Measurements from ENCODE around the gene RPRML. TPM values are rescaled to one million over a fixed set of nuclear protein-coding genes. Genes with fewer than 3 reads are reported as not detected.

RPRML gene
- total RNA-seq, 1 experiment from 2014 or later: 1.3 TPM

GRCh38 chr17:47009759-47010594, 30.9 kb upstream of the RPRML start:
- Histone ChIP-seq H2BK20ac (ENCODE audit: low read depth, low read length, poor library complexity, severe bottlenecking) (no peak overlapping the region), H3K9ac (ENCODE audit: extremely low read depth, insufficient read length, low read length) (no peak overlapping the region), H2BK12ac (ENCODE audit: insufficient read length, low read depth, low read length) (no peak overlapping the region), H3K27me3 (ENCODE audit: insufficient read depth, low read length) (no peaks in the 10 kb centered on the region), H3K4ac (ENCODE audit: low read depth, low read length) (no peak overlapping the region), H3K18ac (ENCODE audit: insufficient read length, low read depth, low read length) (no peak overlapping the region), H2AFZ (ENCODE audit: low read length) (no peak overlapping the region), H3K79me2 (ENCODE audit: insufficient read depth, low read length) (no peaks in the 10 kb centered on the region), H4K8ac (replicated peaks; ENCODE audit: insufficient read length, low read depth, low read length) (no peak overlapping the region), H2BK120ac (ENCODE audit: low read depth, low read length, poor library complexity, severe bottlenecking) (no peak overlapping the region), H3K4me2 (ENCODE audit: insufficient read depth, insufficient read length, low read length) (no peak overlapping the region), H4K91ac (ENCODE audit: insufficient read length, low read depth, low read length) (no peak overlapping the region), H2BK5ac (ENCODE audit: insufficient read length, low read length) (no peak overlapping the region), H3K4me1 (ENCODE audit: insufficient read depth, low read length) (no peaks in the 10 kb centered on the region), H2AK5ac (ENCODE audit: insufficient read length, low read length) (no peak overlapping the region), H4K20me1 (ENCODE audit: control insufficient read depth, insufficient read depth, insufficient read length) (no peaks in the 10 kb centered on the region), H3K27ac (ENCODE audit: insufficient read length, low read depth, low read length) (no peak overlapping the region), H2BK15ac (ENCODE audit: low read depth, low read length) (no peak overlapping the region), H3K23ac (ENCODE audit: insufficient read length, low read depth, low read length) (no peak overlapping the region), H4K5ac (ENCODE audit: insufficient read length, low read depth, low read length) (no peak overlapping the region), H3K14ac (ENCODE audit: insufficient read depth, low read length) (no peak overlapping the region), H3K56ac (ENCODE audit: insufficient read length, low read depth, low read length) (no peak overlapping the region), H3T11ph (ENCODE audit: low read length) (no peak overlapping the region), H3K79me1 (ENCODE audit: insufficient read depth, low read depth, low read length, poor library complexity, severe bottlenecking) (no peaks in the 10 kb centered on the region), H3K9me3 (ENCODE audit: control insufficient read depth, low read depth, low read length) (no peaks in the 10 kb centered on the region), H3K23me2 (ENCODE audit: insufficient read length, low read depth, low read length, poor library complexity, severe bottlenecking) (no peaks in the 10 kb centered on the region)
- Mint-ChIP-seq H3K4me1 (peaks cover 5 to 6% of the 10 kb centered on the region in 2 experiments), H3K36me3 (ENCODE audit: insufficient read depth in 1 of 3, low read depth in 3 of 3) (no peaks in the 10 kb centered on the region), H3K27me3 (ENCODE audit: low read depth) (peaks cover 5% of the 10 kb centered on the region), H3K27ac (no peak overlapping the region), H3K4me3 (no peak overlapping the region), H3K9me3 (no peaks in the 10 kb centered on the region)
- whole genome bisulfite sequencing (ENCODE audit: extremely low coverage, insufficient read length, low lambda C conversion rate): no CpG with 5 or more reads among the region's 14 CpGs
- no peak for DNase-seq
- TF ChIP-seq CTCF (conservative IDR thresholded peaks at IDR 0.05): no peak

All from H9 (cell line).